Endodermal cell (in vitro differentiated cells): ENCODE measurements around the gene ROS1. TPM values are rescaled to one million over a fixed set of nuclear protein-coding genes. Genes with fewer than 3 reads are reported as not detected.

Experiments
- DNase-seq: peaks from one replicate; pipeline ENCODE4 v3.0.0-alpha.2; 2017
- H3K27ac ChIP-seq: 2 replicates; pipeline ENCODE4 v1.5.1; 2013; ENCODE audit warnings: mild to moderate bottlenecking, low read depth, low read length, moderate library complexity
- H3K27me3 ChIP-seq: 2 replicates; pipeline ENCODE4 v1.6.1; 2013; ENCODE audit warnings: mild to moderate bottlenecking, low read length, moderate library complexity; ENCODE audit not compliant: insufficient read depth, control insufficient read depth, poor library complexity, severe bottlenecking
- H3K36me3 ChIP-seq: 2 replicates; pipeline ENCODE4 v1.7.0; 2013; ENCODE audit warnings: mild to moderate bottlenecking, low read length, moderate library complexity; ENCODE audit not compliant: control insufficient read depth, insufficient read depth
- H3K4me1 ChIP-seq: one replicate; pipeline ENCODE4 v1.7.0; 2013; ENCODE audit warnings: low read length; ENCODE audit not compliant: control insufficient read depth, insufficient read depth
- H3K4me3 ChIP-seq: 2 replicates; pipeline ENCODE4 v1.5.1; 2013; ENCODE audit warnings: mild to moderate bottlenecking, low read length, moderate library complexity
- H3K9ac ChIP-seq: 2 replicates; pipeline ENCODE4 v1.6.1; 2013; ENCODE audit warnings: mild to moderate bottlenecking, low read length, moderate library complexity; ENCODE audit not compliant: poor library complexity, severe bottlenecking; ENCODE audit errors: extremely low read depth
- H3K9me3 ChIP-seq: 2 replicates; pipeline ENCODE4 v1.6.1; 2013; ENCODE audit warnings: mild to moderate bottlenecking, low read length, moderate library complexity; ENCODE audit not compliant: control insufficient read depth
- H3K27ac Mint-ChIP-seq: 2 replicates; pipeline ENCODE4 v1.8.0; 2020; ENCODE audit warnings: mixed read lengths
- H3K27me3 Mint-ChIP-seq: 2 replicates; pipeline ENCODE4 v1.8.0; 2021; ENCODE audit warnings: mild to moderate bottlenecking, mixed read lengths; ENCODE audit not compliant: insufficient read depth
- H3K36me3 Mint-ChIP-seq: 2 replicates; pipeline ENCODE4 v1.8.0; 2020; ENCODE audit warnings: low read depth, mixed read lengths
- H3K4me1 Mint-ChIP-seq: 2 replicates; pipeline ENCODE4 v1.8.0; 2020; ENCODE audit warnings: mixed read lengths
- H3K4me3 Mint-ChIP-seq: 2 replicates; pipeline ENCODE4 v1.8.0; 2020; ENCODE audit warnings: mild to moderate bottlenecking, moderate library complexity, mixed read lengths
- H3K9me3 Mint-ChIP-seq: 2 replicates; pipeline ENCODE4 v1.8.0; 2020; ENCODE audit warnings: mild to moderate bottlenecking, mixed read lengths
- WGBS, 2 experiments: methylation state at CpG; one replicate each; pipeline versions ENCODE4 v1.1.5 to v1.1.7; 2013; ENCODE audit warnings: missing lambda C conversion rate in 2 of 2, mixed read lengths in 1 of 2; ENCODE audit not compliant: insufficient coverage in 1 of 2, insufficient read length in 1 of 2; 5-methylcytosine and 5-hydroxymethylcytosine counted together
- total RNA-seq, 2 donors: library from RNA; stranded (reverse); fragmentation: NEBNext Ultra II Directional in 1 of 2; extraction: Animal tissue kit (Norgen Biotek cat#: 25700) in 1 of 2; gene quantifications; 2 replicates in 1 of 2; 3 replicates in 1 of 2; pipeline ENCODE4 v1.2.1, GENCODE V29; 2021
- TF ChIP-seq, protein P1 (sequence below): fragments of 200-600 bp; sonication (generic); conservative IDR thresholded peaks from 2 replicates; pipeline ENCODE4 v1.5.0; 2021; ENCODE audit warnings: antibody characterized with exemption, mild to moderate bottlenecking

ROS1 gene
- total RNA-seq, 2 donors from 2014 or later = not detected

DNA sequence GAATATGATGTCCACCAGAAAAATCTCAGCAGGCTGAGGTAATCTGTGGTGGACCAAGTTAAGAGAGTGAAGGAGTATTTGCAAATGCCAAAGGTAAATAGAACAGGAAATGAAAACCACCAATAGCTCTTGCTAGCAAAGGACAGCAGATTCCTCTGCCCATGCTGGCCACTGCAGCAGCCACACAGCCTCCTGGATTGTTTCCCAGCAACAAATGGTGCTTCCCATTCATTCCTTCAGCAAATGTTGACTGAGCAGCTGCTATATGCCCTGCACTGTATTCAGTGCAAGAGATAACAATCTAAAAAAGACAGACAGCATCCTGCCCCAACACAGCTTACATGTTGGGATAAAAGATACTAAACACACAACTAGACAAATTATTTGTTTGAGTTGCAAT, 11.0 kb downstream of the ROS1 start:
- TF ChIP-seq, protein P1, sequence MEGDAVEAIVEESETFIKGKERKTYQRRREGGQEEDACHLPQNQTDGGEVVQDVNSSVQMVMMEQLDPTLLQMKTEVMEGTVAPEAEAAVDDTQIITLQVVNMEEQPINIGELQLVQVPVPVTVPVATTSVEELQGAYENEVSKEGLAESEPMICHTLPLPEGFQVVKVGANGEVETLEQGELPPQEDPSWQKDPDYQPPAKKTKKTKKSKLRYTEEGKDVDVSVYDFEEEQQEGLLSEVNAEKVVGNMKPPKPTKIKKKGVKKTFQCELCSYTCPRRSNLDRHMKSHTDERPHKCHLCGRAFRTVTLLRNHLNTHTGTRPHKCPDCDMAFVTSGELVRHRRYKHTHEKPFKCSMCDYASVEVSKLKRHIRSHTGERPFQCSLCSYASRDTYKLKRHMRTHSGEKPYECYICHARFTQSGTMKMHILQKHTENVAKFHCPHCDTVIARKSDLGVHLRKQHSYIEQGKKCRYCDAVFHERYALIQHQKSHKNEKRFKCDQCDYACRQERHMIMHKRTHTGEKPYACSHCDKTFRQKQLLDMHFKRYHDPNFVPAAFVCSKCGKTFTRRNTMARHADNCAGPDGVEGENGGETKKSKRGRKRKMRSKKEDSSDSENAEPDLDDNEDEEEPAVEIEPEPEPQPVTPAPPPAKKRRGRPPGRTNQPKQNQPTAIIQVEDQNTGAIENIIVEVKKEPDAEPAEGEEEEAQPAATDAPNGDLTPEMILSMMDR = no peak
- no peak for DNase-seq
- no peak overlapping the region for H3K9ac ChIP-seq
- no peaks in the 10 kb centered on the region for H3K27me3 ChIP-seq
- Mint-ChIP-seq H3K27ac (no peak overlapping the region), H3K9me3 (no peaks in the 10 kb centered on the region), H3K27me3 (no peaks in the 10 kb centered on the region), H3K36me3 (no peaks in the 10 kb centered on the region), H3K4me3 (no peak overlapping the region), H3K4me1 (no peaks in the 10 kb centered on the region)
- H3K27ac ChIP-seq = no peak overlapping the region
- no peaks in the 10 kb centered on the region for H3K4me1 ChIP-seq
- H3K9me3 ChIP-seq = no peaks in the 10 kb centered on the region
- no peak overlapping the region for H3K4me3 ChIP-seq
- H3K36me3 ChIP-seq = no peaks in the 10 kb centered on the region

DNA sequence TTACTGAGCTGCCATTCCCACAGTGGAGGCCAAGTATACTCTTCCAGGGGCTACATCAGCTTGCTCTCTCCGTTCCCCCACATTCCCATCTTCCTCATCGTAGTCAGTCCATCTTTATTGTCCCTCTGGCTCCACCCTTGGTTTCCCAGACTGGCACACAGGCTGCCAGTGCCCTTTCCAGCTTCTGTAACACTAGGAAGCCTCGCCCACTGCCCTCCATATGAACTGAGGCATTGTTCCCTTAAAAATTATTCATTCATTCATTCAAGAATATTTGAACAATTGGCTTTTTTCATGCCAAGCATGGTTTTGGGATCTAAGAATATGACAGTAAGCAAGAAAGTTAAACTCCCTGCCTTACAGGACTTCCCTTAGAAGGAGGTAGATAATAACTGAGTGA, 14.3 kb downstream of the ROS1 start:
- TF ChIP-seq, protein P1 = no peak
- Histone ChIP-seq H3K36me3 (no peaks in the 10 kb centered on the region), H3K4me1 (no peaks in the 10 kb centered on the region), H3K9me3 (no peaks in the 10 kb centered on the region), H3K27ac (no peak overlapping the region), H3K4me3 (no peak overlapping the region), H3K27me3 (no peaks in the 10 kb centered on the region), H3K9ac (no peak overlapping the region)
- H3K27me3 Mint-ChIP-seq = no peaks in the 10 kb centered on the region
- H3K27ac Mint-ChIP-seq = no peak overlapping the region
- no peaks in the 10 kb centered on the region for H3K4me1 Mint-ChIP-seq
- DNase-seq = no peak
- H3K36me3 Mint-ChIP-seq = no peaks in the 10 kb centered on the region
- WGBS, 2 experiments = 83 to 92% methylated on average over 2 to 3 of the region's 3 CpGs
- no peak overlapping the region for H3K4me3 Mint-ChIP-seq
- no peaks in the 10 kb centered on the region for H3K9me3 Mint-ChIP-seq

DNA sequence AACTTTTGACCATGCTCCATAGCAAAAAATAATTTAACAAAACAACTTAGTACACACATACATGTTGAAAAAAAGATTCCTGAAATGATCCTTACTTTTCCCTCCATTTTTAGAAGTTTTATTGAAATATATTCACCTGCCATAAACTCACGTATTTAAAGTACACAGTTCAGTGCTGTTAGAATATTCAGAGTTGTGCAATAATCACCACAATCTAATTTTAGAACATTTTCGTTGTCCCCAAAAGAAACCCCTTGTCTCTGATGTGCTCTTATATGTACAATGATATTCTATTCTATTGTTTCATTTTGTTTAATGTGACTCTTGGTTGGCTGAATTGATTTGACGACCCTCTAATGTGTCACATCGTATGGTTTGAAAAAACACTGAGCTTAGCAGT, 15.9 kb downstream of the ROS1 start:
- H3K27ac Mint-ChIP-seq = no peak overlapping the region
- no peaks in the 10 kb centered on the region for H3K4me1 Mint-ChIP-seq
- no peak overlapping the region for H3K9ac ChIP-seq
- H3K9me3 Mint-ChIP-seq = no peaks in the 10 kb centered on the region
- no peak overlapping the region for H3K4me3 Mint-ChIP-seq
- no peaks in the 10 kb centered on the region for H3K27me3 Mint-ChIP-seq
- TF ChIP-seq, protein P1 = no peak
- no peak for DNase-seq
- H3K9me3 ChIP-seq = no peaks in the 10 kb centered on the region
- 79% methylated on average over 4 of the region's 4 CpGs; no CpG with 5 or more reads in 1 of the 2 experiments for WGBS, 2 experiments
- H3K36me3 Mint-ChIP-seq = no peaks in the 10 kb centered on the region
- no peaks in the 10 kb centered on the region for H3K4me1 ChIP-seq
- H3K4me3 ChIP-seq = no peak overlapping the region
- H3K27ac ChIP-seq = no peak overlapping the region
- no peaks in the 10 kb centered on the region for H3K27me3 ChIP-seq
- H3K36me3 ChIP-seq = no peaks in the 10 kb centered on the region
